Cerebellar nuclear complex (tissue), 1 donor: ENCODE results near the gene ASCL5.

Source experiments
- DNase-seq, 2 experiments: peaks; one replicate each; lab custom pipeline; 2025; lab: John Stamatoyannopoulos, UW

Gene ASCL5

DNA sequence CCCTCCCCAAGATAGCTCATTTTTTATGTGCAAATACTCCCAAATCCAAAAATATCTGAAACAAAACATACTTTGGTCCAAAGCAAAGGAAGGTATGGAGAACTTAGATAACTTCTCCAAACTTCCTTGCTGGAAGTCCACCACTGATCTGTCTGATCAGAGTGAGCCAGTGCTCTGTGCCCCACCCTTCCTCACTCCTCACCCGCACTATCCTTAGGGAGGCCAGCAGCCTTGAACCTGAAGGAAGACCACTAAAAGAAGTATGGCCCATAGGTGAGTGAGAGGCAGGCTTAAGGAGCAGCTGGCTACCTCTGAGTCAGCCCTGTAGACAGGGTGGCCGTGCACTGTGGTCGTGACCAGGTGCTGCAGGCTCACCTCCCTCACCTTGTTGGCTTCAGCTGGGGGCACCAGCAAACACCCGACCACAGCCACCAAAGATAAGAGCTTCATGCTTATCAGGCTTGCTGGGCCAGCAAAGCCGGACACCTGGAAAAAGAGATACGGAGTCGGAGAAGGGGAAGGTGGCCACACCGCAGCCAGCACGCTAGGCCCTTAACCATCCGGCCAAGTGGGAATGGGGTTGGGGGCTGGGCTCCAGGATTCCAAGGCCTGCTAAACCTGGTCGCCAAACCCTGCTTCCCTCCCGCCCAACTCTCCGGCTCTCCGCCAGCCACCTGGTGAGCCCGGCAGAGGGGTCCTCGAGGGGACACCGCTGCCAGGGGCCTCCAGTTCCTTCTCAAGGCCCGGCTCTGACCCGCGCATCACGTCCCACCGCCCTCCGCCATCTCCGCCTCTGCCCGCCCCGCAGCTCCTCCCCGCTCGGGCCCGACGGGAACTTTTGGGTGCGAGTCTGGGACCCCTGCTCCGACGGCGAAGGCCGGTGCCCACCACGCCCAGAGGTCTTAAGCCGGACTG lies 26.7 kb upstream of the ASCL5 start:
- DNase-seq: no peak

- DNase-seq: no peak
Observed at GRCh38 chr1:201149400-201149799, 22.4 kb upstream of the ASCL5 start.

DNA sequence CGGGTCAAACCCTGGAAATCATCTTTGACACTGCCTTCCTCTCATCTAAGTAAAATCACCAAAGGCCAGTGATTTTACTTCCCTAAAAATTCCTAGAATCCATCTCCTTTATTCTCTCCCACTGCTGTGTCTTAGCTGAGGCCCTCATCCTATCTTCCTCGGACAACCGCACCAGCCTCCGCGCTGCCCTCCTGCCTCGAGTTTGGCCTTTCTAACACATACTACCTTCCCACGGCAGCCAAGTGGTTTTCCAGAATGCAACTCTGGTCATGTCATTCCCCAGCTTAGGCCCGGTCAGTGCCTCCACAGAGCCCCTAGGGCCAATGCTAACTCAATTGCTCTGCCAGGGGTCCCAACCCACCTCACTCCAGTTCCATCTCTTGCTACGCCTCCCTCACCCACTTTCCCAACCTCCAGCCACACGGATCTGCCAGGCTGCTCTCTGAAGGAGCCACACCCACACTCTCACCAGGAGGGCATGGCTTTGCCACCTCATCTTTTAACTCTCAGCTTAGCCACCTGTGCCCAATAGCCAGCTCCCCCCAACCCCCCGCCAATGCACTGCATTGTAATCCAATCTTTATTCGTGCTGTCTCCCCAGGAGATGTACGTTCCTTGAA lies 20.5 kb upstream of the ASCL5 start:
- no peak for DNase-seq

- DNase-seq: no peak
Observed at GRCh38 chr1:201146626-201147390, 19.8 kb upstream of the ASCL5 start.

- DNase-seq: no peak
Observed at GRCh38 chr1:201145816-201146215, 18.8 kb upstream of the ASCL5 start.

GRCh38 chr1:201145132-201145531 lies 18.1 kb upstream of the ASCL5 start:
- no peak for DNase-seq

GRCh38 chr1:201144701-201145100 lies 17.7 kb upstream of the ASCL5 start:
- no peak for DNase-seq

DNA sequence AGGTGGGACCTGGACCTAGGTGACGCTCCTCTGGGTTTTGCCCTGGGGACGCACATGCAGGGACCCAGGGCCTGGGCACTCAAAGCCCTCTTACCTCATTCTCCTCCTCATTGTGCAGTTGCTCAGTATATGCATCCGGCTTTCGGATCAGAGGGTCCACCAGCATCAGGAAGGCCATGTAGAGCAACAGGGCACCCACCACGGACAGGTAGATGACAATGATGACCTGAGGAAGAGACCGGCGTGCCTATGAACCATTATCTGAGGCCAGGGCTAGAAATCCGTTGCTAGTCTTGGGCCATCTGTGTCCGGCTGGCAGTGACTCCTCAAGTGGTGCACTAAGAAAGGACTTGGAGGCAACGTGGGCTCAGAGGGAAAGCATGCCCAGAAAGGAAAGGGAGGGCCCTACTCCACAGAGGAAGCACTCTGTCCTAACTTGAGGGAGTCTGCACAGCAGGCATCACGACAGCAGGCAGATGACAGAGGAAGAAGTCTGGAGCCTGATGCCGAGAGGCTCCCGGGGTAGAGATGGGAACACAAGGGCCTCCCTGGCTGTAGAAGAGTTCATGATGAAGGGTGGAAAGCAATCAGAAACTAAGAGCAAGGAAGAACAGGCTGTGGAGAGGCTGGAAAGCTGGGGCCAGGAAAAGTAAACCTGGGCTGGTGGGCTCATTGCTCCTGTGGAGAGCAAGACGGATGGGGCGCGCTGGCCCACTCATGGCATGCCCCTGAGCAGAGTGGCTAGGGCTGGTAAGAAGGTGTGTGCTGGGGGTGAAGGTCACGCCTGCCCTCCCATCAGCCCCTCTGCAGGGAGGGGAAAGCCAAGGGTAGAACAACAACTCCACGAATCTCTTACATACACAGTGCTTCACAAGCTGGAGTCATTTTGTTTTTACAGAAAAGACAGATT lies 17.0 kb upstream of the ASCL5 start:
- no peak for DNase-seq

- no peak for DNase-seq
Observed at GRCh38 chr1:201142849-201143725, 16.1 kb upstream of the ASCL5 start.

GRCh38 chr1:201142011-201142848 lies 15.2 kb upstream of the ASCL5 start:
- DNase-seq: no peak

GRCh38 chr1:201141418-201141817 lies 14.4 kb upstream of the ASCL5 start:
- DNase-seq: no peak

- DNase-seq: no peak
Observed at GRCh38 chr1:201140941-201141260, 13.9 kb upstream of the ASCL5 start.

- no peak for DNase-seq
Observed at GRCh38 chr1:201140235-201140940, 13.4 kb upstream of the ASCL5 start.

- no peak for DNase-seq
Observed at GRCh38 chr1:201139756-201140155, 12.8 kb upstream of the ASCL5 start.

GRCh38 chr1:201139306-201139705 lies 12.3 kb upstream of the ASCL5 start:
- DNase-seq: no peak

- no peak for DNase-seq
Observed at GRCh38 chr1:201138311-201138840, 11.4 kb upstream of the ASCL5 start.

GRCh38 chr1:201137579-201138310 lies 10.8 kb upstream of the ASCL5 start:
- no peak for DNase-seq

- no peak for DNase-seq
Observed at GRCh38 chr1:201137024-201137392, 10.0 kb upstream of the ASCL5 start.
